HG03196 (cell line): ENCODE data around the gene ABCC5.
"Not testable (repeated sequence)": the region's sequence is repeated elsewhere in the genome, so short reads cannot be mapped to it uniquely, and the experiment has no call there.

ENCODE experiments used
- ATAC-seq: cut with Tn5 transposase; IDR thresholded peaks from one replicate; pipeline ENCODE4 v1.9.1; 2021; ENCODE audit not compliant: unreplicated experiment

ABCC5 gene

DNA sequence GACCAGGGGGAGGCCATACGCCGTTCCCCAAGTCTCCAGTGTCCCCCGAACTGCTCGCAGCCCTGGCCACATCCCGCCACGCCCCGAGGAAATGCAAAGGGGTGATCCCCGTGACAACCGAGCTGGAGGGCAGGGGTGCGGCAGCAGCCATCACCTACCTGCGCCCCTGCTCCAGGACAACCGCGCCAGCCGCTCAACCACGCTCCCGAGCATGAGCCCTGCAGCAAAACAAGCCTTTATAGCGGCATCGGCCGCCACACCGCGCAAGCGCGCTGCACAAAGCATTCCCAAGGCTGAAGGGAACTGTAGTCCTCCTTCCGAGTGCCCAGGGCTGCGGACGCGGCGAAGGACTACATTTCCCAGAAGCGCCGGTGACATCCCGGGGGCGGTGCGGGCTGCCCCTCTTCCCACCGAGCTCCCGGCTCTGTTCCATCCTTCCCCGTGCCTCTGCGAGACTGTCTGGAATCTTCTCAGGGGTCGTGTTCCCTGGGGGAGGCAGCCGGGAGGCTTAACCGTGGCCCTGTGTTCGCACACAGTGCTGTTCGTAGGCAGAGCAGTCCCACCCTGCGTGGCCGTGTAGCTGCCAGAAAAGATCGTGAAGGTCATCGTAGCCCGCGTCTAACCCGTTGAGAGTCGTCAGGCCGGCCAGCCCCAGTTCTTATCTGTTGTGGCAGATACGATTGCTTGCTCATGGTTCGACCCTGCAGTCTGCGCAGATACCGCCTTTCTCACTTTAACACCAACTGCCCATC, at the start of gene ABCC5:
Gene ABCC5 (minus strand): TSS at position 213 of the 752 bp plus-strand sequence. CDS start 3,492 bp downstream, outside the sequence.
- ATAC-seq, result peak; percentile 98

DNA sequence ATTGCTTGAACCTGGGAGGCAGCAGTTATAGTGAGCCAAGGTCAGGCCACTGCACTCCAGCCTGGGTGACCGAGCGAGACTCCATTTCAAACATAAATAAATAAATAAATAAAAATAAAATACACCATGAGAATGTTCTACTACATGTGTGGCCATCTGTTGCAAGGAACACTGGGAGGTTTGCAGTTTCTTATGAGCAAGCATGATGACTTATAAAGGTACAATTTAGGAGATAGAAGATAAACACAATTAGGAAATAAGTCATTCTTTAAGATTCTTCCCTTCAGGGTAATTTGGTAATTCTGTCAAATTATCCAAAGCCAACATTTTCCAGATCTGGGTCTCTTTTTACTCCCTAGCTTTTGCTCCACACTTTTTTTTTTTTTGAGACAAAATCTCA, 48.5 kb upstream of the ABCC5 start:
- no peak for ATAC-seq

DNA sequence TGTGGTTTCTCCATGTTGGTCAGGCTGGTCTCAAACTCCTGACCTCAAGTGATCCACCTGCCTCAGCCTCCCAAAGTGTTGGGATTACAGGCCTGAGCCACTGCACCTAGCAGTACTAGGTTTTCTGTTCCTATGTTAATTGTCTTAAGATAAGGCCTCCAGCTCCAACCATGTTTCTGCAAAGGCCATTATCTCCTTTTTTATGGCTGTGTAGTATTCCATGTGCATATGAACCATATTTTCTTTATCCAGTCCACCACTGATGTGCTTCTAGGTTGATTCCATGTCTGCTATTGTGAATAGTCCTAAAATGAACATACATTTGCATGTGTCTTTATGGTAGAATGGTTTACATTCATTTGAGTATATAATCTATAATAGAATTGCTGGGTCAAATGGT, 45.0 kb upstream of the ABCC5 start:
- no peak for ATAC-seq

DNA sequence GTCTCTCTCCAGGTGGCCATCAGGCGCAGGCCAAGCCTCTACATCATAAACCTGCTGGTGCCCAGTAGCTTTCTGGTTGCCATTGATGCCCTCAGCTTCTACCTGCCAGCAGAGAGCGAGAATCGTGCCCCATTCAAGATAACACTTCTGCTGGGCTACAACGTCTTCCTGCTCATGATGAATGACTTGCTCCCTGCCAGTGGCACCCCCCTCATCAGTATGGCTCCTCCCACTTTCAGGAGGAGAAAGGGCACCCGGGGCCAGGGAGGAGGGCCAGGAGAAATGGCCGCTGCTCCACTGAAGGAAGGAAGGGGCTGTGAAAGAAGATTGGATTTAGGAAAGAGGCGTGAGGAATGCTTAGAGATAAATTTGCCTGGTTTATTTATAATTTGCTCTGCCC, 41.7 kb upstream of the ABCC5 start:
- ATAC-seq, result no peak

DNA sequence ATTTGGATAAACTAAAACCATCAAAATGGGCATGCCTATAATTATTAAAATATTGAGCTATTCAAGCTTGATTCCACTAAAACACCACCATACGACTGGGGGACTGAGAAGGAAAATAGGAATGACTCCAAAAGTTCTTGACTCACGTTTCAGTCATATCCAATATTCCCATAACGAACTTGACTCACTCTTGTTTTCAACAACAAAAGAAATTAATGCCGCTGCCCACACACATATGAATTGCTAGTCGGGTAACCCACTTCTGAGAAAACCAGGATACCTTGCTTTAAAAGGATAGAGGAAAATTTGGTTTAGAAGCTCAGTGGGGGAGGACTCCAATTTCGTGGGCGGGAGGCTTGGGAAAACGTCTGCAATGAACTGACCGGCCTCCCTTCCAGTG, 40.3 kb upstream of the ABCC5 start:
- ATAC-seq, result no peak

DNA sequence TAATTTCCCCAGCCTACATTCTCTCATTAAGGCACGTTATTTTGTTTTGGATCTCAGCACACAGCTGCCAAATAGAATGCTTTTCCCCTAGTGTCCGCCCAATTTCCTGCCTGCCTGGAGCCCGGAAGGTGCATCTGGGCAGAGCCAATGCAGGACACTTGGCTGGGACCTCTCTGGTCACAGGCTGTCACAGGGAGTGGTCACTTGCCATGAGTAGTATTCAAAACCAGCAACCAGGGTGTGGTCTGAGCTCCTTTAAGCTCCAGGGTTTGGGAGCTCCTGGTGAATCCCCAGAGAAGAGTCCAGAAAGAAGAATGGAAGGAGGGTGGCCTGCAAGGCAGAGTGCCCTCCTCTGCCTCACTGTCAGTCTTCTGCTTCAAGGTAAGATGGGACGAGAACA, 35.1 kb upstream of the ABCC5 start, which contains the start of gene HTR3C:
Gene HTR3C (plus strand): TSS at position 281 of the 400 bp plus-strand sequence. CDS start 34 bp downstream, at position 315.
- no peak for ATAC-seq

DNA sequence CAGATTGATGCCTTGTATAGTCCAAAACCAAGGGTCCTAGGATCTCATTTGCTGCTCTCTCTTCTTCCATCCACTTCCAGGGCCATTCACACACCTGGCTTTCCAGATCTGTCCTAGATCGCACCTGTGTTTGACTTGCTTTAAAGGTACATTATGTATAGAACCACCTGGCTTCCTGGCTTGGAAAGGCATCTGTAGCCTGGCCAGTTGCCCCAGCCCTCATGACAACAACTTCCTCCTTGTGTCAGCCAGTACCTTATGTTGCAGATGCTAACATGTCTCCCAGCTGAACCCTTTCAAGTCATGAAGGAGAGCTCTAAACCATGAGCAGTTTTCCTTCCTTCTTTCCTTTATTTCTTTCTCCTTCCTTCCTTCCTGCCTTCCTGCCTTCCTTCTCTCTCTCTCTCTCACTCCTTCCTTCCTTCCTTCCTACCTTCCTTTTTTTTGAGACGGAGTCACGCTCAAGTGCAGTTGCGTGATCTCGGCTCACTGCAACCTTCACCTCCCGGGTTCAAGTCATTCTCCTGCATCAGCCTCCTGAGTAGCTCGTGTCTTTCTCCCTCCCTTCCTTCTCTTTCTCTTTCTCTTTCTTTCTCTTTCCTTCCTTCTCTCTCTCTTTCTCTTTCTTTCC, 32.6 kb upstream of the ABCC5 start:
- ATAC-seq, result no peak

DNA sequence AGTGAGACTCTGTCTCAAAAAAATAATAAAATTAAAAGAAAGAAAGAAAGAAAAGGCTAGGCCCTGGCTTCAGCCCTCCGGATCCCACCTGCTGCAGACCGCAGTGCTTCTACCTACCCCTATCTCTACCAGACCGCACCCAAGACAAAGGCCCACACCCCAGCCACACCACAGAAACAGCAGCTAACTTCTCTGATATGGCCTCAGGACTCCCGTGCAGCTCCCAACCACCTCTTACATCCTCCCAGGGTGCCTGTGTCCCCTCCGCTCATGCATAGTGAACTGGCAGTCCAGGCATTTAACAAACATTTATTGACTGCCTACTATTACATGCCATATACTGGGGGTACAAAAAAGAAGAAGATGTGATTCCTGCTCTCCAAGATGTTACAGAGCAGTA, 28.3 kb upstream of the ABCC5 start:
- ATAC-seq, result no peak

DNA sequence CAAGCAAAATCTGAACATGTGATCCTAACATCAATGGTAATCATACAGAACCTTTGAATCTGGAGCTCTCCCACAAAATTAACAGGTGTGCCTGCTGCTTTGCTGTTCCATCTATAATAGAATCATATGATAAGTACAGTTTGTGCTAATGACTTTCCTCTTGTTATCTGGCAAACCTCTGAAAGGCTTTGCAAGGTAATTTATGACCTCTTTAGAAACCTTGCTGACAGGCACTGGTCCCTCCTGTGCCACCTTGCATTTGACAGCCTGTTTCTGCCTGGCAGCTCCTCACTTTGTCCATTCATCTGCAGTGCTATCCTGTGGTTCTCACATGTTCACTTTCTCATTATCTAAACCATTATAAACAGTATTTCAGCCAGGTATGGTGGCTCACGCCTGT, 24.9 kb upstream of the ABCC5 start:
- ATAC-seq, result no peak

DNA sequence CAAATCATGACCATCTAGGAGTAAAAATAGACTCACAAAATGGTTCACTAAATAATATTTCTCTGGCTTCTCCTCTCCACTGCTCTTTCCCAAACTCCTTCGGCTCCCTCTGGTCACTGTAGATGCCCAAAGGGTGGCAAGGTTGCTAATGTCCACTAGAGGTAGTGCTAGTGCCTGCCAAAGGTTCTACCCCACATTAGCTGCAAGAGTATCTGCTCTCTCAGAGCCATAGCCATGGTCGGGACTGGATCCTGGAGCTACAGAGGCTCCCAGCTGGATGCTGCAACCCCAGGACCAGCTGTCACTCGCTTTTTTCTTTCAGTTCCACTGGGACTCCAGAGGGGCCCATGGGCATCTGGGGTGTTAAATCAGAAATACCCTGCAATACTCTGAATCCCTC, 22.3 kb upstream of the ABCC5 start:
- ATAC-seq, result no peak

DNA sequence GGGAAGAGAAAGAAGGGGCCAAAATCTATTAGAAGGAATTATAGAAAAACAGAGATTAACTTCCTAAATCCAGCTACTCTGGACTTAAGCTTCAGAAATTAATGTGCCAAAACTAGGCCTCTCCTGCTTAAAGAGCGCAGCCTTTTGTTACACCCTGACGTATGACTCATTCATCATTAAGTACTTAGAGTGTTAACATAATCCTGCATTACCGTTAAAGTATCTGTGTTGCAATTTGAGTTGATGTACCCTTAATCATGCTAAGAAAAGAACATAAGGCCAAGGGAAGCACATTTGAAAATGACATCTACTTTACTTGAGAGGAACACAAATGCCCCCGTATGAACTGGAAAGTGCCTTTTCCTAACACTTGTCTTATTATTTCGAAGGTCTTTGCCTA, 21.7 kb upstream of the ABCC5 start:
- no peak for ATAC-seq

DNA sequence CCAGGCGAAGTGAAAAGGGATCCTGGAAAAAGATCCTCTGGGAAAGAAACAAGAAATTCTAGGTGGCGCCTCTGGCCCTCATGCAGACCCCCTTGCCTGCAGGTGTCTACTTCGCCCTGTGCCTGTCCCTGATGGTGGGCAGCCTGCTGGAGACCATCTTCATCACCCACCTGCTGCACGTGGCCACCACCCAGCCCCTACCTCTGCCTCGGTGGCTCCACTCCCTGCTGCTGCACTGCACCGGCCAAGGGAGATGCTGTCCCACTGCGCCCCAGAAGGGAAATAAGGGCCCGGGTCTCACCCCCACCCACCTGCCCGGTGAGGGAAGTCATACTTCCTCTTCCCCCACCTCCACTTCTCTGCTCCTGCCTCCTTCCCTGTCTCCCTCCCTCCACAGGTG, 20.6 kb upstream of the ABCC5 start:
- not testable (repeated sequence) for ATAC-seq

DNA sequence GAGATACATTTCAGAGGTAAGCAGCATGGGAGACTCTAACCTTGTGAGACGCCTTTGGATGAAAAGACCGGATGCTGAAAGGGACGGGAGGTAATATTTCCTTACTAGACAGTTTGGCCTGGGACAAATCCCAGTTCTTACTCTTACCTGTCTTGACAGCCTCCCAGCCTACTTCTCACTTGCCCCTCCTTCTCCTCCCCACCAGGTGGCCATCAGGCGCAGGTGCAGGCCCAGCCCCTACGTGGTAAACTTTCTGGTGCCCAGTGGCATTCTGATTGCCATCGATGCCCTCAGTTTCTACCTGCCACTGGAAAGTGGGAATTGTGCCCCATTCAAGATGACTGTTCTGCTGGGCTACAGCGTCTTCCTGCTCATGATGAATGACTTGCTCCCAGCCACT, 20.1 kb upstream of the ABCC5 start:
- ATAC-seq, result no peak

DNA sequence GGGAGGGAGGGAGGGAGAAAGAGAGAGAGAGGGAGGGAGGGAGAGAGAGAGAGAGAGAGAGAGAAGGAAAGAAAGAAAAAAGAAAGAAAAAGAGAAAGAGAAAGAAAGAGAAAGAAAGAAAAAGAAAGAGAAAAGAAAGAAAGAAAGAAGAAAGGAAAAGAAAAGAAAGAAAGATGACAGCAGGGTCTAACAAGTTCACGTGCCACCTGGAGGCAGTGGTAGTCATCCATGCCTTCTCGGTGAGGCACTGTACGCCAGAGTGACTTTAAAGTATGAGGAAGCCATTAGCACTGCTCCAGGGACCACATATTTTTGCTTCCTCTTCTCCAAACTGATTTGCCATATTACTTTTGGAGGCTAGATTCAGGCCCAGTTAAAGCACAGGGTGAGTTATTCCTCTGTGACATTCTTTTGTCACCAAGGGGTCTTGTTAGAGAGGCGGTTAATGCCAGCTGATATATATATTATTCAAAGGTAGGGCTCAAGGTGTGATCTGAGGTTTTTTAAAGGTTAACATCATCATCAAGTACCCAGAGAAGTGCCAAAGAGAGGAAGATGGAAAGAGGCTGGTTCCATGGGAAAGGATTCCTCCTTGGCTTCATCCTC, 13.6 kb upstream of the ABCC5 start, which contains the start of gene HTR3D:
Gene HTR3D (plus strand): TSS at position 556 of the 606 bp plus-strand sequence. CDS start 0 bp downstream, at position 556.
- no peak for ATAC-seq

DNA sequence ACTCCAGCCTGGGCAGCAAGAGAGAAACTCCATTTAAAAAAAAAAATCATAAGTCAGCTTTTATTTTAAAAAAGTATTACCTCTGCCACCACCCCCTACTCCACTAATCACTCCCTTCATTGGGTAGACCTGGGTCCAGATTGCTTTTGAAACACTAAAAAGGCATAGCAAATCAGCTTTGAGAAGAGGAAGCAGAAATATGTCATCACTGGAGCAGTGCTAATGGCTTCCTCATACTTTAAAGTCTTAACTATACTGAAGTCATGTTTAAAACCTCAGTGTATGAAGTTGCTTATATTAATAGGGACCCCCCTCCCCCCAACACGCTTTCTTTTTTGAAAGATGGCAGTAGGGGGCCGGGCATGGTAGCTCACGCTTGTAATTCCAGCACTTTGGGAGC, 12.9 kb upstream of the ABCC5 start:
- no peak for ATAC-seq

DNA sequence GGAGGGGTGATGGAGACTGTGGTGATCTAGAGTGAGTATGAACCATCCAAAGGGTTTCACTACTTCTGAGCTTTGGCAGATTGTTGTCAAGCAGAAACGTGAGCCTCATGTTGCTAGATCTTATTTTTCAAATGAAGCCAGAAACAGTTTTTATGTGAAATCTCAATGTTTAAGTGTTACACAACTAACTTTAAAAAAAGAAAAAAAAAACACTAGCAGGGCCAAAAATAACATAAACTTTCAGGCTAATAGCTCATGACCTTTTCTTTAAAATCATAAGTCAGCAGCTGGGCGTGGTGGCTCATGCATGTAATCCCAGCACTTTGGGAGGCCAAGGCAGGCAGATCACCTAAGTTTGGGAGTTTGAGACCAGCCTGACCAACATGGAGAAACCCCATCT, 11.8 kb upstream of the ABCC5 start:
- no peak for ATAC-seq

DNA sequence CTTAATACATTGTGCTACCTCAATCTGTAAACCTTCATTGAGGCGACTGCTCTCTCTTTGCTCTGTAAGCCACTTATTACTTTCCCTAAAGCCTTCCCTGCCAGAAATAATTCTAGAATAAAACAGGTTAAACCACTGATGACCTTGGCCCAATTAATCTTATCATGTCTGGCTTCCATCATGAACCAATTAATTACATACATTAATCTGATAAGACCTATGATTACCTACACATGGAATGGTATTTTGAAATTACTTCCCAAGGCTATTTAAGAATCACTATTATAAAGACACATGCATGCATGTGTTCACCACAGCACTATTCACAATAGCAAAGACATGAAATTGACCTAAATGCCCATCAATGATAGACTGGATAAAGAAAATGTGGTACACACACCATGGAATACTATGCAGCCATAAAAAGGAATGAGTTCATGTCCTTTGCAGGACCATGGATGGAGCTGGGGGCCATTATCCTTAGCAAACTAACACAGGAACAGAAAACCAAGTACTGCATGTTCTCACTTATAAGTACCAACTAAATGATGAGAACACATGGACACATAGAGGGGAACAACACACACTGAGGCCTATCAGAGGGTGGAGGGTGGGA, 10.7 kb upstream of the ABCC5 start:
- ATAC-seq, result not testable (repeated sequence)

DNA sequence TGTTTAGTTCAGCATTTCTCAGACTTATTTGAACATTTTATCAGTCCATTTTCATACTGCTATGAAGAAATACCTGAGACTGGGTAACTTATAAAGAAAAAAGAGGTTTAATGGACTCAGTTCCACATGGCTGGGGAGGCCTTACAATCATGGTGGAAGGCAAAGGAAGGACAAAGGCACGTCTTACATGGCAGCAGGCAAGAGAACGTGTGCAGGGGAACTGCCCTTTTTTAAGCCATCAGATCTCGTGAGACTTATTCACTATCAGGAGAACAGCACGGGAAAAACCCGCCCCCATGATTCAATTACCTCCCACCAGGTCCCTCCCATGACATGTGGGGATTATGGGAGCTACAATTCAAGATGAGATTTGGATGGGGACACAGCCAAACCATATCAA, 7.6 kb upstream of the ABCC5 start:
- not testable (repeated sequence) for ATAC-seq

DNA sequence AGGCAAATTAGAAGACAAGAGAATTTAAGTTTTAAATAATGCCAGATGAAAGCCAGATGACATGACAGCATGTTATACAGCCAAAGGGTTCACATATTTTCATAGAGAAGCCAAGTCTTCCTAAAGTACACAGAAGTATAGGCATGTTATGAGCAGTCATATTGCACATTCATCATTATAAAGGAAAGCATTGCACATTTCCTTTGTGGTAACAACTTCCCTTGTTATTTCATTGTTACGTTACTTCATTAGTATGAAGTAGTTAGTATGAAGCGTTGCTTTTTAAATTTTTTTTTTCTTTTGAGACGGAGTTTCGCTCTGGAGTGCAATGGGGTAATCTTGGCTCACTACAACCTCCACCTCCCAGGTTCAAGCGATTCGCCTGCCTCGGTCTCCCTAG, 4.6 kb upstream of the ABCC5 start:
- ATAC-seq, result no peak

DNA sequence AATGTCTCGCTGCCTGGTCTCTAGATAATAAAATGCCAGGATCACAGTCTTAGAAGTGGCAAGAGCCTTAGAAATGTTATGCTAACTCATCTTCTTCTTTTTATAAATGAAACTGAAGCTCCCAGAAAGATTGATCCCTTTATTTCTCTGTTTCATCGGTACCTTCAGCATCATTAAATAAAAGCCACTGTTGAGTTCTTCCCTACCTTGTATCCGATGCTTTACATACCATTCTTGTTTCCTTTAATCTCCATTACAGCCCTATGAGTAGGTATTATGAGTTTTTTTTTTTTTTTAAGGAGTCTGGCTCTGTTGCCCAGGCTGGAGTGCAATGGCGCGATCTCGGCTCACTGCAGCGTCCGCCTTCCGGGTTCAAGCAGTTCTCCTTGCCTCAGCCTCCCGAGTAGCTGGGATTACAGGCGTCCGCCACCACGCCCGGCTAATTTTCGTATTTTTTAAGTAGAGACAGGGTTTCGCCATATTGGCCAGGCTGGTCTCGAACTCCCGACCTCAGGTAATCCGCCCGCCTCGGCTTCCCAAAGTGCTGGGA, 815 bp upstream of the ABCC5 start:
- no peak for ATAC-seq
